Cerebellar cortex (tissue), 1 donor: Measurements from ENCODE around the gene SMYD3.
"Not testable (repeated sequence)": the region's sequence is repeated elsewhere in the genome, so short reads cannot be mapped to it uniquely, and the experiment has no call there.

Experiments
- DNase-seq: peaks from one replicate; pipeline ENCODE4 v3.0.0-alpha.2; 2015; ENCODE audit warnings: low spot score

The SMYD3 gene

GRCh38 chr1:246032031-246032551 is 475.0 kb downstream of the SMYD3 start:
- peak; percentile 80 for DNase-seq

- DNase-seq, result no peak
Observed at GRCh38 chr1:246029616-246030015, 477.5 kb downstream of the SMYD3 start.

- not testable (repeated sequence) for DNase-seq
Observed at GRCh38 chr1:246024118-246024517, 483.0 kb downstream of the SMYD3 start.

- no peak for DNase-seq
Observed at GRCh38 chr1:246020211-246020954, 486.7 kb downstream of the SMYD3 start.

- DNase-seq, result no peak
Observed at GRCh38 chr1:246018146-246018545, 488.9 kb downstream of the SMYD3 start.

- peak; percentile 69 for DNase-seq
Observed at GRCh38 chr1:246012341-246012740, 494.7 kb downstream of the SMYD3 start.

- no peak for DNase-seq
Observed at GRCh38 chr1:246010386-246010785, 496.7 kb downstream of the SMYD3 start.

- DNase-seq, result no peak
Observed at GRCh38 chr1:246008363-246008831, 498.7 kb downstream of the SMYD3 start.

GRCh38 chr1:246005067-246005466 is 502.0 kb downstream of the SMYD3 start:
- DNase-seq, result no peak

GRCh38 chr1:246004301-246004700 is 502.8 kb downstream of the SMYD3 start:
- DNase-seq, result no peak

GRCh38 chr1:246003442-246003730 is 503.7 kb downstream of the SMYD3 start:
- no peak for DNase-seq

GRCh38 chr1:246002725-246003441 is 504.2 kb downstream of the SMYD3 start:
- peak; percentile 92 for DNase-seq

GRCh38 chr1:246001837-246002230 is 505.2 kb downstream of the SMYD3 start:
- DNase-seq, result no peak

- DNase-seq, result no peak
Observed at GRCh38 chr1:246001142-246001836, 505.8 kb downstream of the SMYD3 start.

- no peak for DNase-seq
Observed at GRCh38 chr1:246000638-246001015, 506.5 kb downstream of the SMYD3 start.

- no peak for DNase-seq
Observed at GRCh38 chr1:245999697-246000637, 507.1 kb downstream of the SMYD3 start.

- peak; percentile 58 for DNase-seq
Observed at GRCh38 chr1:245997471-245998258, 509.4 kb downstream of the SMYD3 start.

GRCh38 chr1:245996811-245997210 is 510.3 kb downstream of the SMYD3 start:
- DNase-seq, result no peak

- DNase-seq, result no peak
Observed at GRCh38 chr1:245995474-245995873, 511.6 kb downstream of the SMYD3 start.

GRCh38 chr1:245991266-245991665 is 515.8 kb downstream of the SMYD3 start:
- DNase-seq, result no peak
